ENCODE results near the gene STAC3.

DNA sequence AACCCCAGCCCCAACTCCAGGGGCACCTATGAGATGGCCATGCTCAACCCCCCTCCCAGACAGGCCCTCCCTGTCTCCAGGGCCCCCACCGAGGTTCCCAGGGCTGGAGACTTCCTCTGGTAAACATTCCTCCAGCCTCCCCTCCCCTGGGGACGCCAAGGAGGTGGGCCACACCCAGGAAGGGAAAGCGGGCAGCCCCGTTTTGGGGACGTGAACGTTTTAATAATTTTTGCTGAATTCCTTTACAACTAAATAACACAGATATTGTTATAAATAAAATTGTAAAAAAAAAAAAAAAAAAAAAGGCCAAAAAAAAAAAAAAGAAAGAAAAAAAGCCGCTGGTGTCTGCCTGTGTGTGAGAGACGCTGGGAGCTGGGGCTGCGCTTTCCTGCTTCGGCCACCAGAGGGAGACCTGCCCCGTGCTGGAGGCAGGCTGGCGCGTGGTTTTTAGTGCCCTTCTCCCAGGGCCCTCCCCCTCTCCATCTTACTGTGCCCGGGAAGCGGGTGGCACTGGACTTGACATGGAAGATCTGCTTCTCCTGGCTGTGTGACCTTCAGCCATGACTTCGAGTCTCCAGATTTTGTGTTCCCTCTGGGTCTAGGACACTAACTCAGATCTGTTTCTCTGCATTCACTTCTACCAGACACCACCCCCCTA lies 37.8 kb downstream of the STAC3 start:
- peak; percentile 79 for TF ChIP-seq CTCF (IDR thresholded peaks at IDR 0.05; ENCODE audit: low read depth, low read length)
- no peak for TF ChIP-seq EZH2phosphoT487 (IDR thresholded peaks at IDR 0.05; ENCODE audit: low read depth)
